Activated CD8-positive, alpha-beta T cell treated with anti-CD3 and anti-CD28 coated beads for 36 hours (primary cell): ENCODE measurements around the gene COPE. TPM values are rescaled to one million over a fixed set of nuclear protein-coding genes. Genes with fewer than 3 reads are reported as not detected.

Experiments used
- ATAC-seq: fragments of 200-7000 bp; cut with Tn5 transposase; one replicate; pipeline ENCODE4 v1.10.0; 2021; ENCODE audit warnings: mild to moderate bottlenecking, moderate library complexity
- CTCF ChIA-PET: fragments of 350-600 bp; sonication (Branson Sonifier 250); formaldehyde crosslinking; loops from one replicate; lab custom pipeline; 2021; ENCODE audit warnings: antibody characterized with exemption; lab: Charles Lee
- POLR2A ChIA-PET: fragments of 350-600 bp; sonication (Branson Sonifier 250); formaldehyde crosslinking; loops from one replicate; lab custom pipeline; 2021; ENCODE audit warnings: antibody characterized with exemption; lab: Charles Lee
- DNase-seq: peaks from one replicate; pipeline ENCODE4 v3.0.0-alpha.2; 2020
- H3K27ac Mint-ChIP-seq: one replicate; pipeline ENCODE4 v1.8.0; 2021; ENCODE audit warnings: mild to moderate bottlenecking, mixed read lengths
- H3K27me3 Mint-ChIP-seq: one replicate; pipeline ENCODE4 v1.8.0; 2021; ENCODE audit warnings: mixed read lengths
- H3K36me3 Mint-ChIP-seq: one replicate; pipeline ENCODE4 v1.8.0; 2021; ENCODE audit warnings: low read depth, mixed read lengths
- H3K4me1 Mint-ChIP-seq: one replicate; pipeline ENCODE4 v1.8.0; 2021; ENCODE audit warnings: low read depth, mixed read lengths
- H3K4me3 Mint-ChIP-seq: one replicate; pipeline ENCODE4 v1.8.0; 2021; ENCODE audit warnings: mild to moderate bottlenecking, moderate library complexity, mixed read lengths
- H3K9me3 Mint-ChIP-seq: one replicate; pipeline ENCODE4 v1.8.0; 2021; ENCODE audit warnings: mixed read lengths
- CTCF ChIP-seq: fragments of 200-600 bp; IDR thresholded peaks from one replicate; pipeline ENCODE4 v1.8.0; 2022; ENCODE audit warnings: antibody characterized with exemption, mild to moderate bottlenecking
- intact Hi-C: fragments of 100-400 bp; cut with micrococcal nuclease; formaldehyde crosslinking; loops from one replicate; pipeline ENCODE4 v1.10.0; 2022
- total RNA-seq, 2 experiments: library from RNA; stranded (reverse); gene quantifications; one replicate each; pipeline ENCODE4 v1.2.3, GENCODE V29; 2021

The COPE gene
- total RNA-seq, 2 experiments from 2014 or later, result 179 to 183 TPM

- H3K36me3 Mint-ChIP-seq, result peaks cover 49% of the 10 kb centered on the region
Observed at GRCh38 chr19:18858906-18859646, 60.1 kb downstream of the COPE start.

GRCh38 chr19:18857223-18857622, 62.0 kb downstream of the COPE start:
- H3K4me1 Mint-ChIP-seq, result no peaks in the 10 kb centered on the region
- CTCF ChIA-PET, result interaction anchor here (1.2 to 6.0 kb wide), 2 partner anchors 10 to 267 kb away, joined by 3 to 35 read pairs; no protein-coding TSS in a partner anchor
- DNase-seq (no peak), ATAC-seq (no peak)
- no peak overlapping the region for H3K4me3 Mint-ChIP-seq
- intact Hi-C loops, result no loop called here
- no peaks in the 10 kb centered on the region for H3K9me3 Mint-ChIP-seq
- H3K27me3 Mint-ChIP-seq, result no peaks in the 10 kb centered on the region
- no peak for TF ChIP-seq CTCF
- no peak overlapping the region for H3K27ac Mint-ChIP-seq
- POLR2A ChIA-PET, result interaction anchor here (1.5 kb wide), 1 partner anchor 16 kb away, joined by 3 read pairs; no protein-coding TSS in a partner anchor
- H3K36me3 Mint-ChIP-seq, result peaks cover 49% of the 10 kb centered on the region

More at GRCh38 chr19:18858906-18859646, 60.1 kb downstream of the COPE start:
- Mint-ChIP-seq H3K4me3 (no peak overlapping the region), H3K4me1 (no peaks in the 10 kb centered on the region), H3K27ac (no peak overlapping the region), H3K9me3 (no peaks in the 10 kb centered on the region), H3K27me3 (no peaks in the 10 kb centered on the region)
- no peak for TF ChIP-seq CTCF
- no peak for ATAC-seq
- CTCF ChIA-PET, result interaction anchor here (6.0 kb wide), 1 partner anchor 12 kb away, joined by 35 read pairs; no protein-coding TSS in a partner anchor
- POLR2A ChIA-PET, result interaction anchor here (0.7 to 1.2 kb wide), 2 partner anchors 25 to 28 kb away, joined by 3 to 5 read pairs; no protein-coding TSS in a partner anchor
- intact Hi-C loops, result no loop called here
- DNase-seq, result no peak

- H3K4me3 Mint-ChIP-seq, result no peak overlapping the region
- POLR2A ChIA-PET, result interaction anchor here (1.5 kb wide), 1 partner anchor 15 kb away, joined by 3 read pairs; no protein-coding TSS in a partner anchor
Observed at GRCh38 chr19:18856385-18857126, 62.6 kb downstream of the COPE start.

GRCh38 chr19:18855647-18856384, 63.4 kb downstream of the COPE start:
- H3K27ac Mint-ChIP-seq, result no peak overlapping the region
- ChIA-PET CTCF (interaction anchor here (0.7 to 6.0 kb wide), 3 partner anchors 9 to 405 kb away, joined by 3 to 35 read pairs (median 3); no protein-coding TSS in a partner anchor), POLR2A (interaction anchor here (0.9 to 1.5 kb wide), 2 partner anchors 13 to 14 kb away, joined by 3 read pairs; no protein-coding TSS in a partner anchor)
- intact Hi-C loops, result no loop called here
- ATAC-seq (no peak), DNase-seq (no peak)
- H3K9me3 Mint-ChIP-seq, result no peaks in the 10 kb centered on the region
- peaks cover 40% of the 10 kb centered on the region for H3K36me3 Mint-ChIP-seq
- no peak for TF ChIP-seq CTCF
- H3K27me3 Mint-ChIP-seq, result no peaks in the 10 kb centered on the region
- H3K4me1 Mint-ChIP-seq, result no peaks in the 10 kb centered on the region
- H3K4me3 Mint-ChIP-seq, result no peak overlapping the region

More at GRCh38 chr19:18856385-18857126, 62.6 kb downstream of the COPE start:
- H3K36me3 Mint-ChIP-seq, result peaks cover 44% of the 10 kb centered on the region
- intact Hi-C loops, result no loop called here
- H3K4me1 Mint-ChIP-seq, result no peaks in the 10 kb centered on the region
- TF ChIP-seq CTCF, result no peak
- CTCF ChIA-PET, result interaction anchor here (0.8 to 6.0 kb wide), 3 partner anchors 9 to 405 kb away, joined by 3 to 35 read pairs (median 3); no protein-coding TSS in a partner anchor
- ATAC-seq, result no peak
- H3K27me3 Mint-ChIP-seq, result no peaks in the 10 kb centered on the region
- H3K27ac Mint-ChIP-seq, result no peak overlapping the region
- DNase-seq, result no peak
- H3K9me3 Mint-ChIP-seq, result no peaks in the 10 kb centered on the region
